ENCODE results near the gene TXLNB.
A peak's percentile ranks its signal among the peaks of the same experiment; 100 is the strongest.
"Not testable (repeated sequence)": the region's sequence is repeated elsewhere in the genome, so short reads cannot be mapped to it uniquely, and the experiment has no call there.

Gene TXLNB

GRCh38 chr6:139235661-139236060 is 56.1 kb downstream of the TXLNB start:
- CTCF ChIA-PET, result interaction anchor here (0.7 kb wide), 1 partner anchor 16 kb away, joined by 3 read pairs; no protein-coding TSS in a partner anchor
- POLR2A ChIA-PET, result no interaction called here
- no peak overlapping the region for H3K27ac ChIP-seq (ENCODE audit: extremely low read depth, low read depth, low read length)
- TF ChIP-seq REPIN1 (tag by site-specific recombination; IDR thresholded peaks at IDR 0.05; ENCODE audit: low read depth) (no peak), ZFP41 (tag by site-specific recombination; IDR thresholded peaks at IDR 0.05; ENCODE audit: borderline replicate concordance) (no peak), ZBTB21 (tag by site-specific recombination; IDR thresholded peaks at IDR 0.05) (no peak), ZNF544 (tag by site-specific recombination; IDR thresholded peaks at IDR 0.05) (no peak), ZNF571 (tag by site-specific recombination; IDR thresholded peaks at IDR 0.05) (no peak), KLF8 (tag by site-specific recombination; IDR thresholded peaks at IDR 0.05) (no peak), ZNF558 (tag by site-specific recombination; IDR thresholded peaks at IDR 0.05) (no peak), GLIS1 (tag by site-specific recombination; IDR thresholded peaks at IDR 0.05) (no peak), ZNF473 (tag by site-specific recombination; IDR thresholded peaks at IDR 0.05) (no peak), ZNF169 (tag by site-specific recombination; IDR thresholded peaks at IDR 0.05) (no peak)
- TF ChIP-seq, protein P1, sequence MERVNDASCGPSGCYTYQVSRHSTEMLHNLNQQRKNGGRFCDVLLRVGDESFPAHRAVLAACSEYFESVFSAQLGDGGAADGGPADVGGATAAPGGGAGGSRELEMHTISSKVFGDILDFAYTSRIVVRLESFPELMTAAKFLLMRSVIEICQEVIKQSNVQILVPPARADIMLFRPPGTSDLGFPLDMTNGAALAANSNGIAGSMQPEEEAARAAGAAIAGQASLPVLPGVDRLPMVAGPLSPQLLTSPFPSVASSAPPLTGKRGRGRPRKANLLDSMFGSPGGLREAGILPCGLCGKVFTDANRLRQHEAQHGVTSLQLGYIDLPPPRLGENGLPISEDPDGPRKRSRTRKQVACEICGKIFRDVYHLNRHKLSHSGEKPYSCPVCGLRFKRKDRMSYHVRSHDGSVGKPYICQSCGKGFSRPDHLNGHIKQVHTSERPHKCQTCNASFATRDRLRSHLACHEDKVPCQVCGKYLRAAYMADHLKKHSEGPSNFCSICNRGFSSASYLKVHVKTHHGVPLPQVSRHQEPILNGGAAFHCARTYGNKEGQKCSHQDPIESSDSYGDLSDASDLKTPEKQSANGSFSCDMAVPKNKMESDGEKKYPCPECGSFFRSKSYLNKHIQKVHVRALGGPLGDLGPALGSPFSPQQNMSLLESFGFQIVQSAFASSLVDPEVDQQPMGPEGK (tag by site-specific recombination; IDR thresholded peaks at IDR 0.05), result no peak
- TF ChIP-seq, protein P2, sequence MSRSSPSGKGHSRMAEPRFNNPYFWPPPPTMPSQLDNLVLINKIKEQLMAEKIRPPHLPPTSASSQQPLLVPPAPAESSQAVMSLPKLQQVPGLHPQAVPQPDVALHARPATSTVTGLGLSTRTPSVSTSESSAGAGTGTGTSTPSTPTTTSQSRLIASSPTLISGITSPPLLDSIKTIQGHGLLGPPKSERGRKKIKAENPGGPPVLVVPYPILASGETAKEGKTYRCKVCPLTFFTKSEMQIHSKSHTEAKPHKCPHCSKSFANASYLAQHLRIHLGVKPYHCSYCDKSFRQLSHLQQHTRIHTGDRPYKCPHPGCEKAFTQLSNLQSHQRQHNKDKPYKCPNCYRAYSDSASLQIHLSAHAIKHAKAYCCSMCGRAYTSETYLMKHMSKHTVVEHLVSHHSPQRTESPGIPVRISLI (tag by site-specific recombination; IDR thresholded peaks at IDR 0.05), result no peak
- peaks cover 8% of the 10 kb centered on the region; the same call in 1 of the 2 replicates for H3K4me1 ChIP-seq (ENCODE audit: control insufficient read depth, insufficient read depth, low read length)
- no peaks in the 10 kb centered on the region for H3K36me3 ChIP-seq (ENCODE audit: control insufficient read depth in 2 of 2, insufficient read depth in 1 of 2, low read length in 2 of 2)
- H3K4me3 ChIP-seq (ENCODE audit: low read depth, low read length), result no peak overlapping the region
- H3K9me3 ChIP-seq (ENCODE audit: control insufficient read depth, insufficient read depth, low read depth, low read length), result peaks cover 2% of the 10 kb centered on the region; the same call in 1 of the 2 replicates

- H3K4me3 ChIP-seq (ENCODE audit: low read depth, low read length); POLR2A ChIA-PET; H3K27ac ChIP-seq (ENCODE audit: extremely low read depth, low read depth, low read length); H3K4me1 ChIP-seq (ENCODE audit: control insufficient read depth, insufficient read depth, low read length); H3K9me3 ChIP-seq (ENCODE audit: control insufficient read depth, insufficient read depth, low read depth, low read length); CTCF ChIA-PET; H3K36me3 ChIP-seq (ENCODE audit: control insufficient read depth in 2 of 2, insufficient read depth in 1 of 2, low read length in 2 of 2): not testable (repeated sequence)
- TF ChIP-seq ZNF585B (tag by site-specific recombination; IDR thresholded peaks at IDR 0.05), result peak; percentile 95
- TF ChIP-seq SETDB1 (IDR thresholded peaks at IDR 0.05; ENCODE audit: insufficient read length, low read length), result peak; percentile 63
Measured at GRCh38 chr6:139234193-139234592, 57.6 kb downstream of the TXLNB start.

DNA sequence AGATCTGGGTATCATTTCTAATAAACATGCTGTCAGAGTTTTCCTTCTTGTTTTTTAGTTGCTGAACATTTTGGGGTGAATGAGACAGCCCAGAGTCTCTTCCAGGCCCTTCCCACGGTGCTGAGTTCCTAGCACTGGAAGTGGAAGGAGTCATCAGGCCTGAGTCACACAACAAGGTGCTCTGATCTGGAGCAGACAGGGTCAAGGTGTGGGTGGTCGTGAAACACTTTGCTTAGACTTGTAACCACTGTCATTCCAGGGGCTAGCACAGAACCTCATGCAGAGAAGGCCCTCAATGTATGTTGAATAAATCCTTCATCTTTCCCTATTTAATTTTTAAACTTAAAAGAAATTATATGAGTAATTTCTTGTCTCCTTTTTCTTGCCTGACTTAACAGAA is 60.6 kb downstream of the TXLNB start:
- TF ChIP-seq BCL11B (tag by site-specific recombination; IDR thresholded peaks at IDR 0.05; ENCODE audit: low read depth), result no peak
- TF ChIP-seq SALL2 (tag by site-specific recombination; IDR thresholded peaks at IDR 0.05; ENCODE audit: borderline replicate concordance), result no peak
- TF ChIP-seq PRDM4 (tag by site-specific recombination; IDR thresholded peaks at IDR 0.05), result no peak
- no peak for TF ChIP-seq ZNF132 (tag by site-specific recombination; IDR thresholded peaks at IDR 0.05; ENCODE audit: borderline replicate concordance)
- no peak for TF ChIP-seq ZNF112 (tag by site-specific recombination; IDR thresholded peaks at IDR 0.05)
- TF ChIP-seq ZBTB6 (tag by site-specific recombination; IDR thresholded peaks at IDR 0.05), result no peak
- TF ChIP-seq ZNF549 (tag by site-specific recombination; IDR thresholded peaks at IDR 0.05), result no peak
- CTCF ChIA-PET, result interaction anchor here (1.1 to 2.0 kb wide), 4 partner anchors 13 to 134 kb away, joined by 4 to 13 read pairs (median 7); no protein-coding TSS in a partner anchor
- peaks cover 2% of the 10 kb centered on the region; the same call in 1 of the 2 replicates for H3K9me3 ChIP-seq (ENCODE audit: control insufficient read depth, insufficient read depth, low read depth, low read length)
- POLR2A ChIA-PET, result no interaction called here
- H3K4me1 ChIP-seq (ENCODE audit: control insufficient read depth, insufficient read depth, low read length), result peaks cover 7% of the 10 kb centered on the region; the same call in 1 of the 2 replicates
- H3K4me3 ChIP-seq (ENCODE audit: low read depth, low read length), result no peak overlapping the region
- no peaks in the 10 kb centered on the region for H3K36me3 ChIP-seq (ENCODE audit: control insufficient read depth in 2 of 2, insufficient read depth in 1 of 2, low read length in 2 of 2)
- no peak overlapping the region for H3K27ac ChIP-seq (ENCODE audit: extremely low read depth, low read depth, low read length)

Measured in HEK293 (cell line).